ENCODE data around the gene SFXN4. TPM values are rescaled to one million over a fixed set of nuclear protein-coding genes. Genes with fewer than 3 reads are reported as not detected.

SFXN4 gene
- total RNA-seq, 1 donor: 13.0 TPM

DNA sequence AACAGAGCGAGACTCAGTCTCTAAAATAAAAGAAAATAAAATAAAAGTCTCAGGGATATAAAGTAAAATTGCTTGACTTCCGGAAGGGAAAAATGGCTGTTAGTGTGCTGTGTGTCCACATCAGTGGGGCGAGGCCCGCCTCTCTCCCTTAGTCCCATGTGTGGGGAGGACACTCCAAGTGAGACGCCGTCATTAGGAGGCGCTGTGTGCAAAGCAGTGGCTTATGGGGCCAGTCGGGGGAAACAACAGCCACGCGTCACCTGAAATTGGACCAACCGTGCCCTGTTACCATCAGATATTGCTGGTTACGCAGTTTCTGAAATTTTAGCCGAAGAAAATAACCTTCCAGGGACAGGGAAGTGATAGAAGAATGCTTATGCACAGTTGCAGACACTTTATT, 15.8 kb downstream of the SFXN4 start:
- H2AFZ ChIP-seq (ENCODE audit: low read length): no peak overlapping the region
- peaks cover 25% of the 10 kb centered on the region for H3K36me3 ChIP-seq (ENCODE audit: insufficient read depth, low read length)
- H3K4me1 ChIP-seq (ENCODE audit: insufficient read depth, low read length): no peaks in the 10 kb centered on the region
- no peaks in the 10 kb centered on the region for H3K27me3 ChIP-seq (ENCODE audit: insufficient read depth, low read length)
- no peaks in the 10 kb centered on the region for H3K79me2 ChIP-seq (ENCODE audit: insufficient read depth, low read length)
- no peaks in the 10 kb centered on the region for H3K9me3 ChIP-seq (ENCODE audit: low read depth, low read length)
- no peak overlapping the region for H3K4me3 ChIP-seq (ENCODE audit: insufficient read depth, low read length)
- H4K20me1 ChIP-seq (ENCODE audit: insufficient read depth, low read length): no peaks in the 10 kb centered on the region
- no peak overlapping the region for H3K27ac ChIP-seq (ENCODE audit: low read depth, low read length)
- peak; percentile 1 for DNase-seq (ENCODE audit: insufficient read length, low spot score, missing footprints)
- no peak overlapping the region for H3K4me2 ChIP-seq (ENCODE audit: insufficient read depth, low read length)
- TF ChIP-seq, protein P1, sequence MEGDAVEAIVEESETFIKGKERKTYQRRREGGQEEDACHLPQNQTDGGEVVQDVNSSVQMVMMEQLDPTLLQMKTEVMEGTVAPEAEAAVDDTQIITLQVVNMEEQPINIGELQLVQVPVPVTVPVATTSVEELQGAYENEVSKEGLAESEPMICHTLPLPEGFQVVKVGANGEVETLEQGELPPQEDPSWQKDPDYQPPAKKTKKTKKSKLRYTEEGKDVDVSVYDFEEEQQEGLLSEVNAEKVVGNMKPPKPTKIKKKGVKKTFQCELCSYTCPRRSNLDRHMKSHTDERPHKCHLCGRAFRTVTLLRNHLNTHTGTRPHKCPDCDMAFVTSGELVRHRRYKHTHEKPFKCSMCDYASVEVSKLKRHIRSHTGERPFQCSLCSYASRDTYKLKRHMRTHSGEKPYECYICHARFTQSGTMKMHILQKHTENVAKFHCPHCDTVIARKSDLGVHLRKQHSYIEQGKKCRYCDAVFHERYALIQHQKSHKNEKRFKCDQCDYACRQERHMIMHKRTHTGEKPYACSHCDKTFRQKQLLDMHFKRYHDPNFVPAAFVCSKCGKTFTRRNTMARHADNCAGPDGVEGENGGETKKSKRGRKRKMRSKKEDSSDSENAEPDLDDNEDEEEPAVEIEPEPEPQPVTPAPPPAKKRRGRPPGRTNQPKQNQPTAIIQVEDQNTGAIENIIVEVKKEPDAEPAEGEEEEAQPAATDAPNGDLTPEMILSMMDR (IDR thresholded peaks at IDR 0.05; ENCODE audit: extremely low read depth, low read depth, low read length): no peak

DNA sequence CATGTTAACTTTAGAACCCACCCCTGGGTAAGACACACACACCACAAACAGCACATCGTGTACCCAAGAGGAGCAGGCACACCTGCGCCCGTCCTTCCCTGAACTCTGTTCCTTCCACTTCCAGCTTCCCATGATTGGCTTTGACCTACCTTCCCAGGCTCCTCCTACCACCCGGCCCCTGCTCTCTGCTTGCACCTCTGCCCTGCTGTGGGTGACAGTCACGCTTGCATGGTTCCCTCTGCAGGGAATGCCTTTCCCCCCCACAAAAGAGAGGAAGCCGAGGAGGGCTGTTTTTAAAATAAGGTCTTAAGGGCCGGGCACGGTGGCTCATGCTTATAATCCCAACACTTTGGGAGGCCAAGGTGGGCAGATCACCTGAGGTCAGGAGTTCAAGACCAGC, 16.4 kb downstream of the SFXN4 start:
- H4K20me1 ChIP-seq (ENCODE audit: insufficient read depth, low read length): no peaks in the 10 kb centered on the region
- H3K4me1 ChIP-seq (ENCODE audit: insufficient read depth, low read length): no peaks in the 10 kb centered on the region
- no peak for DNase-seq (ENCODE audit: insufficient read length, low spot score, missing footprints)
- H3K4me3 ChIP-seq (ENCODE audit: insufficient read depth, low read length): no peak overlapping the region
- H3K79me2 ChIP-seq (ENCODE audit: insufficient read depth, low read length): no peaks in the 10 kb centered on the region
- no peak overlapping the region for H3K4me2 ChIP-seq (ENCODE audit: insufficient read depth, low read length)
- peaks cover 25% of the 10 kb centered on the region for H3K36me3 ChIP-seq (ENCODE audit: insufficient read depth, low read length)
- H3K27ac ChIP-seq (ENCODE audit: low read depth, low read length): no peak overlapping the region
- no peaks in the 10 kb centered on the region for H3K27me3 ChIP-seq (ENCODE audit: insufficient read depth, low read length)
- H2AFZ ChIP-seq (ENCODE audit: low read length): no peak overlapping the region
- no peaks in the 10 kb centered on the region for H3K9me3 ChIP-seq (ENCODE audit: low read depth, low read length)
- TF ChIP-seq, protein P1 (IDR thresholded peaks at IDR 0.05; ENCODE audit: extremely low read depth, low read depth, low read length): no peak

DNA sequence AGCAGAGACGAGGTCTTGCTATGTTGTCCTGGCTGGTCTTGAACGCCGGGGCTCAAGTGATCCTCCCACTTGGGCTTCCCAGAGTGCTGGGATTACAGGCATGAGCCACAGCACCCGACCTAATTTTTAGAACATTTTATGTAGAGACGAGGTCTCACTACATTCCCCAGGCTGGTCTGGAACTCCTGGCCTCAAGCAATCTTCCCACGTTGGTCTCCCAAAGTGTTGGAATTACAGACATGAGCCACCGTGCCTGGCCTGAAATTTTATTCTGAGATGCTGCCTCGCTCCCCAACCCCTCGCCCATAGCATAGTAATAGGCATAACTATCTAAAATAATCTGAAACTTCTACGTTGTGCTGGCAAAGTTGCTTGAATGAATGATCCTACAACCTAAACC, 21.9 kb downstream of the SFXN4 start:
- no peak overlapping the region for H3K4me3 ChIP-seq (ENCODE audit: insufficient read depth, low read length)
- TF ChIP-seq, protein P1 (IDR thresholded peaks at IDR 0.05; ENCODE audit: extremely low read depth, low read depth, low read length): no peak
- no peak overlapping the region for H2AFZ ChIP-seq (ENCODE audit: low read length)
- no peaks in the 10 kb centered on the region for H4K20me1 ChIP-seq (ENCODE audit: insufficient read depth, low read length)
- H3K27ac ChIP-seq (ENCODE audit: low read depth, low read length): no peak overlapping the region
- H3K4me1 ChIP-seq (ENCODE audit: insufficient read depth, low read length): no peaks in the 10 kb centered on the region
- no peaks in the 10 kb centered on the region for H3K9me3 ChIP-seq (ENCODE audit: low read depth, low read length)
- no peaks in the 10 kb centered on the region for H3K27me3 ChIP-seq (ENCODE audit: insufficient read depth, low read length)
- H3K36me3 ChIP-seq (ENCODE audit: insufficient read depth, low read length): peaks cover 13% of the 10 kb centered on the region
- DNase-seq (ENCODE audit: insufficient read length, low spot score, missing footprints): no peak
- H3K79me2 ChIP-seq (ENCODE audit: insufficient read depth, low read length): no peaks in the 10 kb centered on the region
- no peak overlapping the region for H3K4me2 ChIP-seq (ENCODE audit: insufficient read depth, low read length)

DNA sequence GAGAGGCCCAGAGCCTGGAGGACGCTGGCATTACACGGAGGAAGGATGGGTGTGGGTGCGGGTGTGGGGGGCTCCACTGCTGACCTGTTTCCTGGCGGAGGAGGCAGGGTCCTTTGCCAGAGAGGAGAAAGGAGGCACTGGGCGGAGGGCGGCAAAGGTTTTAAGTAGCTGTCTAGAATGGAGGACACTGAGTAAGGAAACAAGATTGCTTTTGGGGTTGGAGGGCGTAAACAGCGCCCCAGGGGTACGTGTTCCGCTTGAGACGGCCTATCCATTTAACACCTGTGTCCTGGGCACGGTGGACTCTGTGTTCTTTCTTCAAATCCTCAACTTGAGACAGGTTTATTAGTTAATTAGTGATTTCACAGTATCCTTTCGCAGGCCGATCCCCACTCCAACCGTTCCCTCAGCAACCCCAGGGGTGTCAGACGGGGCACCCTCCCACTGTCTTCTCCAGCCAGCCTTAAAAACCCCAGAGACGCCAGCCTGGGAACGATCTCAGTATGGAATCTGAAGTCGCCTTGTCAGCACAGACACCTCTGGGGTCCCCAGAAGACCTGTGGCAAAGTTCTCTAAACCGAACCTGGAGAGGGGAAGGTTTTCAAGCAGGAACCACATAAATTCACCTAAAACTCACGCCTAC, 24.8 kb downstream of the SFXN4 start:
- Histone ChIP-seq H4K20me1 (ENCODE audit: insufficient read depth, low read length) (no peaks in the 10 kb centered on the region), H3K27ac (ENCODE audit: low read depth, low read length) (no peak overlapping the region), H2AFZ (ENCODE audit: low read length) (no peak overlapping the region), H3K4me1 (ENCODE audit: insufficient read depth, low read length) (peaks cover 3% of the 10 kb centered on the region), H3K36me3 (ENCODE audit: insufficient read depth, low read length) (peaks cover under 1% of the 10 kb centered on the region), H3K79me2 (ENCODE audit: insufficient read depth, low read length) (no peaks in the 10 kb centered on the region), H3K4me2 (ENCODE audit: insufficient read depth, low read length) (no peak overlapping the region), H3K4me3 (ENCODE audit: insufficient read depth, low read length) (no peak overlapping the region), H3K27me3 (ENCODE audit: insufficient read depth, low read length) (no peaks in the 10 kb centered on the region), H3K9me3 (ENCODE audit: low read depth, low read length) (no peaks in the 10 kb centered on the region)
- DNase-seq (ENCODE audit: insufficient read length, low spot score, missing footprints): no peak
- TF ChIP-seq, protein P1 (IDR thresholded peaks at IDR 0.05; ENCODE audit: extremely low read depth, low read depth, low read length): no peak

Measured in osteoblast (primary cell).